GM19324 (cell line): ENCODE measurements around the gene GTF2H4.

ENCODE experiments used
- ATAC-seq: cut with Tn5 transposase; IDR thresholded peaks from one replicate; pipeline ENCODE4 v1.9.1; 2021; ENCODE audit warnings: mild to moderate bottlenecking, moderate library complexity; ENCODE audit not compliant: unreplicated experiment, low FRiP score

The GTF2H4 gene

GRCh38 chr6:30882204-30882758, 25.7 kb upstream of the GTF2H4 start:
- ATAC-seq: no peak

GRCh38 chr6:30882759-30883684, 25.0 kb upstream of the GTF2H4 start:
- ATAC-seq: no peak

GRCh38 chr6:30883685-30884520, 24.1 kb upstream of the GTF2H4 start, which contains the start of gene DDR1:
TSS of gene DDR1 (plus strand) at chr6:30884519. CDS start at chr6:30888730, 4,211 bp downstream.
- no peak for ATAC-seq

GRCh38 chr6:30884521-30885480, 23.2 kb upstream of the GTF2H4 start:
- ATAC-seq: no peak

GRCh38 chr6:30885481-30885998, 22.5 kb upstream of the GTF2H4 start:
- no peak for ATAC-seq

GRCh38 chr6:30885999-30886896, 21.8 kb upstream of the GTF2H4 start:
- no peak for ATAC-seq

GRCh38 chr6:30886897-30887255, 21.1 kb upstream of the GTF2H4 start:
- no peak for ATAC-seq

- ATAC-seq: no peak
These were observed 19.8 kb upstream of the GTF2H4 start for GRCh38 chr6:30887901-30888815.

GRCh38 chr6:30888816-30889495, 19.1 kb upstream of the GTF2H4 start:
- ATAC-seq: no peak

GRCh38 chr6:30889496-30889885, 18.5 kb upstream of the GTF2H4 start:
- no peak for ATAC-seq

- no peak for ATAC-seq
These were observed 17.9 kb upstream of the GTF2H4 start for GRCh38 chr6:30889921-30890645.

GRCh38 chr6:30890646-30891449, 17.2 kb upstream of the GTF2H4 start:
- ATAC-seq: no peak

- ATAC-seq: no peak
These were observed 16.6 kb upstream of the GTF2H4 start for GRCh38 chr6:30891450-30891723.

GRCh38 chr6:30891816-30892538, 16.0 kb upstream of the GTF2H4 start:
- no peak for ATAC-seq

GRCh38 chr6:30893001-30893591, 14.9 kb upstream of the GTF2H4 start:
- ATAC-seq: no peak
